NOMO-1 treated with DMSO at 0.1 percent for 48 hours (cell line): Measurements from ENCODE around the gene MDFIC.

Experiments
- DNase-seq: peaks from one replicate; lab custom pipeline; 2025; ENCODE audit not compliant: unreplicated experiment; lab: John Stamatoyannopoulos, UW

MDFIC gene

DNA sequence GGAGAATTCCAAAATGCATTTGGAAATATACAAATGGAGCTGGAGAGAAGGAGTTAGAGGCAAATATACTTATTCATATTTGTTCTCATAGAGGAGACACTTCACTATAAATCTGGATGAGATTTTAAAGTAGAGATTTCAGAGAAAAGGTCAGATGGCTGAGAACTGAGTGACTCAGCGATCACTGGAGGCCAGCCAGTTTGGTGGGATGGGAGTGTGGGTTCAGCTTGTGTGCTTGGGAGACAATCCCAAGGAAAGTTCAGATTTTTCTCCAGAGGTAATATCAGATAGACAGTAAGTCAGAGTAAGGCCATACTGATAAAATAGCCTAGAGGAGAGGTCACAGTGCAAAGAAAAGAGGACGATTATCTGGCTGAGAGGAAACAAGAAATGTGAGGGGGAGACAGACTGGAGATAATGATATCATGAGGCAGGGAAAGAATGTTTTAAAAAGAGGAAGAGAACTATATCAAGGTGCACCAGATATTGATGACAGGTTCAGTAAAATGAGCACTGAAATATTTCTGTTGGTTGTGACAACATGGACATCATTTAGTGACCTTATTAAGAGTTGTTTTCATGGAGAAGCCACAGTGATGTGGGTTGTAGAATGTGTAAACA is 67.0 kb downstream of the MDFIC start:
- DNase-seq: no peak

DNA sequence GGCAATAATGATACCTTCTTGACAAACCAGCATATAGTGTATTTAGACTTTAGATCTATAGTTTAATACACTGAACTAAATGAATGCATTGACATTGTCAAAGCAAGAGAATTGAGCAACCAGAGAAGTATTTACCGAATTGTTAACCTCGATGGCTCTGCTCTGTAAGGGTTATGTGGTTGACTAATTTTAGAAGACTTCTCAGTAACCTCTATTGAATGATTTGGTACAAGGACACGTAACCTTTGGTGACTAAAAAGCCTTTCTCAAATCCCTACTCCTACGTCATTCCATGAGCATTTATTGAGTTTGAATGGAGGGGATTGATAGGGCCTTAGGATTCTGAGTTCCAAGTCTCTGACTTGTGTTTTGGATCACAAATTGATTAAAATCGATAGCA is 67.6 kb downstream of the MDFIC start:
- DNase-seq: no peak

DNA sequence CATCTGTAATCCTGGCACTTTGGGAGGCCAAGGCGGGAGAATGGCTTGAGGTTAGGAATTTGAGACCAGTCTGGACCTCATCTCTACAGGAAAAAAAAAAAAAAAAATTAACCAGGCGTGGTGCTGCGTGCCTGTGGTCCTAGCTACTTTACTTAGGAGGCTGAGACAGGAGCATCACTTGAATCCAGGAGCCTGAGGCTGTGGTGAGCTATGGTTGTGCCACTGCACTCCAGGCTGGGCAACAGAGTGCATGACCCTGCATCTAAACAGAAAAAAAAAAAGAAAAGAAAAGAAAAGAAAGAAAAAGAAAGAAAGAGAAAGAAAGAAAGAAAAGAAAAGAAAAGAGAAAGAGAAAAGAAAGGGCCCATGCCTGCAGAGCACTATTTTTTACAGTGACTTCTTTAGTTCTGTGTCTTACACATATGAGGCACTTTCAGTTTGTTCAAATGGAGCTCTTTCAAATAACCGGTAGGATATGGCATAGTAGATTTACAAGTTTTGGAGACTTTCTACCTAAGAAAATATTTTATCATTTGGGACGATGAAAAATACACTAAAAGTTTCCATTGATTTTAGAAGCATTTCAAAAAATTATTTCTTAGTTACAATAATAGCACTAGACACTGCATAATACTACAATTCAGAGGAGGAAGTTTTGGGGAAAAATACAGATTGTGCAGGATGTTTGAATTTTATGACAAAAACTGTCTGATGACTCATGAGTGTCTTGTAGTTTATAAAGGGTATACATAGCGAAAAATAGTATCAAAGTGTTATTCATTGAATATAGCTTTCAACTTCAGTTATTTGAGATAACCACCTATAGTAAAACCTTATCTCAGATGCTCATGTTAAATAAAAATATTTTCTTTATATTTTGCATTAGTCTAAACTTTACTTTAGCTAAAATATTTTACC is 75.9 kb downstream of the MDFIC start:
- peak; percentile 41 for DNase-seq

DNA sequence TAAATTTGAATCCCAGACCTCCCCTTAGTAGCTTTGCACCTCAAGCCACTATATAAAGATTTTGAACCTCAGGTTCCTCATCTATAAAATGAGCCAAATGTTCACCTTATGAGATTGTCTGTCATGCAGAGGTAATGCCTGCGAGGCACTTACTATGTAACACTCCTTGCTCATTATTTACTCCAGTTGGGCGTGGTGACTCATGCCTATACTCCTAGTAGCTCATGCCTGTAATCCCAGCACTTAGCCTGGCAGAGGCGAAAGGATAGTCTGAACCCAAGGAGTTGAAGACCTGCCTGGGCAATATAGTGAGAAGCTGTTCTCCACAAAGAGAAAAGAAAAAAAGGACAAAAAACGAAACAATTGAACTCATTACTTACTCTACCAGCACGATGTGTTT is 82.2 kb downstream of the MDFIC start:
- no peak for DNase-seq

DNA sequence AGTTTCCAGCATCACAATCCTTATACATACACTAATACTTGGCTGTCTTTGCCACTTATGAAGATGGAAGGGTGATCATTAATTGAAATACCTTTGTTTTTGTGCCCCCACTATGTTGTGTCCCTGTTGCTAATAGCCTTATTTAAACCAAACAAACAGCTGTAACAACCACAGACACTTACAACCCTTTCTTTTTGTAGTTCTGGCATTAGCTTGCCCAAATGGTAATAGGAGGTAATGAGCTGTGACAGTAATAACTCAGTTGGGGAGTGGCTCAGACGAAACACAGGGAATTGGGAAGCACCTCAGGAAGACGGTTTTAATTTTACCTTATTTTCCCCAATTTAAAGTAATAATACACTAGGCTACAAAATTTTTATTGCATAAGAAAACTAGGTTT is 83.4 kb downstream of the MDFIC start:
- no peak for DNase-seq

DNA sequence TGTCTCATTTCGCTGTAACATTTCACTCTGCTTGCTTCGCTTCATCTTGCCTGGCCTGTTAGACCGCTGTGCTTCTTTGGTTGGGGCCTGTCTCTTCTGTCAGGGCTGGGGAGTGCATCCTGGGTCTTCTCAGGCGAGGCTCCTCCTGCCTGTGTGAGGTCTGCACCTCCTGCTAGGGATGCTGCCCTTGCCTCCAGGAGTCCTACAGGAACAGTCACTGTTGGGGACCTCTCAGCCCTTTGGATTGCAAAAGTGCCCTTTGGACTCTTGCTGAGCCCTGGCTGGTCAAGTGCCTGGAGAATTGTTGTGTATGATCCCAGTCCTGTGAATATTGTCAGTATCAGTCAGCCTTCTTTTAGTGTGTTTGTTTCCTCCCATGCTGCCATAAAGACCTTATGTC is 84.1 kb downstream of the MDFIC start:
- DNase-seq: no peak

DNA sequence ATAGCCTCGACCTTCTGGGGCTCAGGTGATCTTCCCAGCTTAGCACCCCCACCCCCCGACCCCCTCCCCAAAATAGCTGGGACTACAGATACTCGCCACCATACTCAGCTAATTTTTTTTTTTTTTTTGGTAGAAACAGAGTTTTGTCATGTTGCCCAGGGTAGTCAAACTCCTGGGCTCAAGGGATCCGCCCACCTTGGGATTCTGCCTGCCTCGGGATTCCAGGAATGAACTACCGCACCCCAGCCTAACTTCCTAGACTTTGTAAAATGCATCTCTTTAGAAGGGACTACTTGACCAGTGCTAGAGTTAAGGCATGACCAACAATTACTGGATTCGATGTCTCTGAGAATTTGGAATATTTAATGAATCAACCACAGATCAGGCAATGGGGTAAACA is 85.9 kb downstream of the MDFIC start:
- DNase-seq: no peak

DNA sequence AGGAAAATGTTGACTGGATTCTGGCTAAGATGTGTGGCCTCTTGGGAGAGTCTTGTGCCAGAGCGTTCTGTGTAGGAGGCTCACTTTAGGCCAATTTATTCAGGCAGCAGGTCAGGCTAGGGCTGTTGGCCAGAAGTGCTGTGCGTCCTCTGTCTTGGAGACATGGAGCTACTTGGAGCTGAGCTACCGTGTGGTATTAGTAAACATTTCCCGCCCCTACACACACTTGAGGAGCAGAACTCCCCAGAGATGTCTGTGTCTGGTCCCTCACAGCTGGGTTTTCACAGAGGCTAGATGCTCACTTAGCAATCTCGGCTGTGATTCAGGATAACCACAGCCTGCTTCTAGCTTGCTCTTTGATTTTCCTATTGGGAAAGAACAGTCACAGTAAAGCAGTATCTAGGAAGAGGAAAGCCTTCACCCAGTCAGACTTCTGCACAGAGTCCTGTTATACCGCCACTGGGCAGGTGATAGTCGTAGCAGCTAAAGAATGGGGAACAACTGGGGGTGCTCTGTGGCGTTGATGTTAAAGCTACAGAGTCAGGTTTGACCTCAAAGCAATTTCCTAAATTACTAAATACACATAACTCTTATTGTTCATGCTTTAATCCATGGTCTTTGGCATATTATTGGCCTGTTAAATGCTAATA is 86.7 kb downstream of the MDFIC start:
- DNase-seq: no peak

- peak; percentile 4 for DNase-seq
These were observed 87.2 kb downstream of the MDFIC start for GRCh38 chr7:115009139-115009538.

- DNase-seq: no peak
These were observed 88.0 kb downstream of the MDFIC start for GRCh38 chr7:115009736-115010440.

- DNase-seq: no peak
These were observed 88.5 kb downstream of the MDFIC start for GRCh38 chr7:115010441-115010820.

GRCh38 chr7:115013886-115014285 is 92.0 kb downstream of the MDFIC start:
- no peak for DNase-seq

- DNase-seq: no peak
These were observed 92.9 kb downstream of the MDFIC start for GRCh38 chr7:115014794-115015193.

DNA sequence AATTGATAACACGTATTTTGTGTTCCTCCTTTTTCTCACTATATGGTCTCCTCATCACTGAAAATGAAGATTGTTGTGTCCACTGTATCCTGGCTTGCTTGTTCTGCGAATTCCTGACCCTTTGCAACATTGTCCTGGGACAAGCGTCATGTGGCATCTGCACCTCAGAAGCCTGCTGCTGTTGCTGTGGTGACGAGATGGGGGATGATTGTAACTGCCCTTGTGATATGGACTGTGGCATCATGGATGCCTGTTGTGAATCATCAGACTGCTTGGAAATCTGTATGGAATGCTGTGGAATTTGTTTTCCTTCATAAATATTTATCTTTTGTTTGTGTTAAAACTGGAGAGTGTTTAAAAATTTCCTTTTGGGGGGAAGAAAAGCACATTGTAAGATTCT is 93.7 kb downstream of the MDFIC start:
- DNase-seq: no peak

DNA sequence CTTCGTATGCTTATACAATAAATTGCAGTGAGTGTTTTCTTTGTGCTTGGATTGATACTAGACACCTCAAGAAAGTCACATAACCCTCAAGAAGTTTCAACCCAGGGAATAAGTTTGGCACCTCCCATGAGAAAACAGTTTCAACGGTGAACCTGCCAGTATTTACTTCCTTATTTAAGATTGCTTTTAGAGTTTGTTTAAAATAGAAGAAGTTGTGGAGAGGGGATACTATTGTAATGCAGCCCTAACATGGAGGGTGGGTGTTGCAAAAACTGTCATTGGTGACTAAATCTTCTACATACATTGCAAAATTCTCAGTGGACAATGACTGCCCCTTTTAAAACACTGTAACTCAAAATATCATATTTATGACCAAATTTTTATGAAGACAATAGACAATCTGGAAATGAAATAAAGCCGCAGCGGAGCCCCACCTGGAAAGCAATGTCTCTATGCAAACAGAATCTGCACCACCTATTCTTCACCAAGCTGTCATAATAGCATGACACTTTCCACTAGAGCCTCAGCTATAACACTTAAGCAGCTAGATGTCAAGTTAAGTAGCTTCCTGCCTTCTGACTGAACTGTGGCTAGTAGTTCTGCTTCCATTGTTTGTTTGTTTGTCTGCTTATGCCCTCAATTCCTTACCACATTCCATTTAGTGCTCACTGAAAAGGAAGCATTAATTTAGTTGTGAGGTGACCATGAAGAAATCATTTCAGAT is 98.2 kb downstream of the MDFIC start:
- peak; percentile 82 for DNase-seq

GRCh38 chr7:115023219-115023618 is 101.3 kb downstream of the MDFIC start:
- DNase-seq: no peak

- no peak for DNase-seq
These were observed 102.4 kb downstream of the MDFIC start for GRCh38 chr7:115024276-115024675.

- no peak for DNase-seq
These were observed 111.1 kb downstream of the MDFIC start for GRCh38 chr7:115032715-115033703.

GRCh38 chr7:115033917-115034459 is 112.1 kb downstream of the MDFIC start:
- no peak for DNase-seq
